ENCODE results near the gene TEX52.

TEX52 gene

DNA sequence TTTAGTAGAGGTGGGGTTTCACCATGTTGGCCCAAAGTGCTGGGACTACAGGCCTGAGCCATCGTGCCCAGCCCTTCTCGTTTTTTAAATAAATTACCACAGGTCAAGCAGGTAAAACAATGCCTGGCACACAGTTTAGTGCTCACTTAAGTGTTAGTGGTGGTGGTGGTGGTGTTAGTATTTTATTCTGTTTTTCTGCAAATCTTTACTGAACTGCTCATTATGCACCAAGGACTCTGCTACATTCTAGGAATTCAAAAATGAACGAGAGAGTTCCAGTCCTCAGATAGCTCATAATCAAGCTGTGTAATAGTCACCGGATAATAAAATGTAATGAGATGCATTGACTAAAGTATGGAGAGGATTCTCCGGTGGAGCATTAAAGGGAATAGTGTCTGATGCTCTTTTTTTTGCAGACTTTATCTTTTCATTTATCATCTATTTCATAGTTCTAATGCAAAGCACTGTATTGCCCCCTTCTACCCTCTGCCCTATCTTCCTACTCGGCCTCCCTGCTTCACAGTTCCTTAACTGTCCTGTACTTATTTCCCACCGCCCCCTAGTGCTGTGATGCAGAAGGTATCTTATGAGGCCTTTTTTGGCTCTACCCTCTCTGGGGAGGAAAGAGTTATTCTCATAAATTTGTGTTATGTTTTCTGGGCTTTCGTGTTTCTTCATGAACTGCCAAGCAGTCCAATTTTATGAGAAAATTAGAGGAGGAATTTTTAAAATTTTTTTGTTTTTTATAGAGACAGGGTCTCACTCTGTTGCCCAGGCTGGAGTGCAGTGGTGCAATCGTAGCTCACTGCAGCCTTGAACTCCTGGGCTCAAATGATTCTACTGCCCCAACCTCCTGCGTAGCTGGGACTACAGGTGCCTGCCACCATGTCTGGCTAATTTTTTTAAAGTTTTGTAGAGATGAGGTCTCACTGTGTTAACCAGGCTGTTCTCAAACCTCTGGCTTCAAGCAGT is 43.3 kb downstream of the TEX52 start:
- ATAC-seq (ENCODE audit: insufficient read depth, low read depth) (peak; percentile 63), DNase-seq (peak; percentile 73)
- Histone ChIP-seq H3K27ac (ENCODE audit: low read length) (peak overlapping the region; percentile 93), H3K36me3 (ENCODE audit: insufficient read depth, low read length) (peaks cover 21% of the 10 kb centered on the region), H3K4me1 (ENCODE audit: insufficient read depth, low read length) (peaks cover 22% of the 10 kb centered on the region), H3K9me3 (ENCODE audit: insufficient read depth, low read length, severe bottlenecking) (no peaks in the 10 kb centered on the region), H4K20me1 (ENCODE audit: insufficient read depth, low read length) (peaks cover 4% of the 10 kb centered on the region; the same call in 1 of the 2 replicates), H3K9ac (ENCODE audit: low read depth, low read length) (peak overlapping the region; percentile 70), H3K79me2 (ENCODE audit: insufficient read depth, low read length) (peaks cover 36% of the 10 kb centered on the region), H3K4me3 (ENCODE audit: low read depth in 1 of 2, low read length in 2 of 2) (peak overlapping the region; percentile 38 to 74), H2AFZ (ENCODE audit: low read depth, low read length) (peak overlapping the region; percentile 85), H3K4me2 (ENCODE audit: insufficient read depth, low read length) (peak overlapping the region; percentile 74), H3K27me3 (ENCODE audit: insufficient read depth, low read length, poor library complexity) (no peaks in the 10 kb centered on the region)
- TF ChIP-seq, protein P1, sequence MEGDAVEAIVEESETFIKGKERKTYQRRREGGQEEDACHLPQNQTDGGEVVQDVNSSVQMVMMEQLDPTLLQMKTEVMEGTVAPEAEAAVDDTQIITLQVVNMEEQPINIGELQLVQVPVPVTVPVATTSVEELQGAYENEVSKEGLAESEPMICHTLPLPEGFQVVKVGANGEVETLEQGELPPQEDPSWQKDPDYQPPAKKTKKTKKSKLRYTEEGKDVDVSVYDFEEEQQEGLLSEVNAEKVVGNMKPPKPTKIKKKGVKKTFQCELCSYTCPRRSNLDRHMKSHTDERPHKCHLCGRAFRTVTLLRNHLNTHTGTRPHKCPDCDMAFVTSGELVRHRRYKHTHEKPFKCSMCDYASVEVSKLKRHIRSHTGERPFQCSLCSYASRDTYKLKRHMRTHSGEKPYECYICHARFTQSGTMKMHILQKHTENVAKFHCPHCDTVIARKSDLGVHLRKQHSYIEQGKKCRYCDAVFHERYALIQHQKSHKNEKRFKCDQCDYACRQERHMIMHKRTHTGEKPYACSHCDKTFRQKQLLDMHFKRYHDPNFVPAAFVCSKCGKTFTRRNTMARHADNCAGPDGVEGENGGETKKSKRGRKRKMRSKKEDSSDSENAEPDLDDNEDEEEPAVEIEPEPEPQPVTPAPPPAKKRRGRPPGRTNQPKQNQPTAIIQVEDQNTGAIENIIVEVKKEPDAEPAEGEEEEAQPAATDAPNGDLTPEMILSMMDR (IDR thresholded peaks at IDR 0.05; ENCODE audit: borderline replicate concordance, extremely low read depth, low read length, poor library complexity, severe bottlenecking): peak; percentile 88
- no peak for TF ChIP-seq EZH2 (IDR thresholded peaks at IDR 0.05; ENCODE audit: borderline replicate concordance, low read depth, low read length, severe bottlenecking)

DNA sequence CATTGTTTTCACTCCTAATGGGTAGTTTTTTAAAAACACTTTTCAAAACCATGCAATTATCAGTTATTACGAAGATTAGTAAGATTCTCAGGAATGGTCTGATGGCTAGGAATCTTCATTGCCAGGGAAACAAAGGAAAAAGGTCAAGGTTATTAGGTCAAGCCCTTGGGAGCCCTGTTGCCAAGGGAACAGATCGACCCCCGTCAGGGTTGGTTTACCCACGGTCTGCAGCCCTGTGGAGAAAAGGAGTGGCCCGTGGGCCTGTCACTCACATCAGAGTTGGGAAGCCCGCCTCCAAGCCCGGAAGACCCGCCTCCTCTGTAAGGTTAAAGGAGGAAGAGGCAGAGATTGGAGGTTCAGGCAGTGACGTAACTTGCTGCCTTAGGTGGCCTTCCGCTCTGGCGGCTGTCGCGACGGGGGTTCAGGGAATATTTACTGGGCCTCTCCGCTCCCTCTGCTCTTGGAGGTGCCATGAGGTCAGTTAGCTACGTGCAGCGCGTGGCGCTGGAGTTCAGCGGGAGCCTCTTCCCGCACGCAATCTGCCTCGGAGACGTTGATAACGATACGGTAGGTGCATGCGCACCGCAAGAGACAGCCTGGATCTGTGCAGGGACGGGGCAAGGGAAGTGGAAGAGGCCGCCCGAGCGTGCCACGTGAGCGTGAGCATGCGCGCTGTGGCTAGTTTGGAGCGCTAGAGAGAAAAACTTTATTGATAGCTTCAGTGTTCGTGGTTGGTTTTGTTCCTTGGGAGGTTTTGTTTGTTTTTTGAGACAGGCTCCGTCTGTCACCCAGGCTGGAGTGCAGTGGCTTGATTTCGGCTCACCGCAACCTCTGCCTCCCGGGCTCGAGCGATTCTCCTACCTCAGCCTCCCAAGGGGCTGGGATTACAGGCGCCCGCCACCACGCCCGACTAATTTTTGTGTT is 44.3 kb downstream of the TEX52 start, which contains the start of gene ITFG2:
ITFG2 (plus strand) TSS at position 379 of the 924 bp plus-strand sequence; CDS start at position 472, 93 bp downstream.
- TF ChIP-seq EZH2 (IDR thresholded peaks at IDR 0.05; ENCODE audit: borderline replicate concordance, low read depth, low read length, severe bottlenecking): no peak
- TF ChIP-seq, protein P1 (IDR thresholded peaks at IDR 0.05; ENCODE audit: borderline replicate concordance, extremely low read depth, low read length, poor library complexity, severe bottlenecking): no peak
- Histone ChIP-seq H3K27ac (ENCODE audit: low read length) (peak within 1 kb of the TSS; percentile 93), H3K4me2 (ENCODE audit: insufficient read depth, low read length) (peak within 1 kb of the TSS; percentile 74), H3K36me3 (ENCODE audit: insufficient read depth, low read length) (peaks cover 12% of the 10 kb centered on the region), H3K27me3 (ENCODE audit: insufficient read depth, low read length, poor library complexity) (no peaks in the 10 kb centered on the region), H4K20me1 (ENCODE audit: insufficient read depth, low read length) (no peaks in the 10 kb centered on the region; the same call in 1 of the 2 replicates), H3K9ac (ENCODE audit: low read depth, low read length) (peak within 1 kb of the TSS; percentile 70), H3K4me3 (ENCODE audit: low read depth in 1 of 2, low read length in 2 of 2) (peak within 1 kb of the TSS; percentile 38 to 74), H3K4me1 (ENCODE audit: insufficient read depth, low read length) (peaks cover 22% of the 10 kb centered on the region), H3K9me3 (ENCODE audit: insufficient read depth, low read length, severe bottlenecking) (no peaks in the 10 kb centered on the region), H2AFZ (ENCODE audit: low read depth, low read length) (peak within 1 kb of the TSS; percentile 96), H3K79me2 (ENCODE audit: insufficient read depth, low read length) (peaks cover 36% of the 10 kb centered on the region)
- DNase-seq (peak; percentile 99), ATAC-seq (ENCODE audit: insufficient read depth, low read depth) (peak; percentile 94)

DNA sequence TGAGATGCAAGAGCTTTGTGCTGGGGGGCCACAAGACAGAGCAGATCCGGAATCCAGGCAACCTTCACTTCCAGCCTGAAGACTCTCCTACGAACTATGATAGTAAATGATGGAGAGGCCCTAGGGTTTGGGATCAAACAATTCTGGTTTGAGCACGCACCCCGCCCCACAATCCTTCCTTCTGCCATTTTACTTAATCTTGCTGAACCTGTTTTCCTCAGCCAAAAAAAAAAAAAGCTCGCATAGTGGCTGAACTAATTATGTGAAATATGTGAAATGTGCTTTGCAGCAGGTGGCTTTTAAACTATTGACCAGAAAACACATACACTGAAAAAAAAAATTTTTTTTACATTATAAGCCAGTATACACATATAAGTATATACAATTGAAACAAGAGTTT is 45.0 kb downstream of the TEX52 start:
- Histone ChIP-seq H3K4me1 (ENCODE audit: insufficient read depth, low read length) (peaks cover 22% of the 10 kb centered on the region), H3K9ac (ENCODE audit: low read depth, low read length) (peak overlapping the region; percentile 70), H3K27me3 (ENCODE audit: insufficient read depth, low read length, poor library complexity) (no peaks in the 10 kb centered on the region), H3K36me3 (ENCODE audit: insufficient read depth, low read length) (peaks cover 5% of the 10 kb centered on the region; the same call in 1 of the 2 replicates), H3K4me3 (ENCODE audit: low read depth in 1 of 2, low read length in 2 of 2) (peak overlapping the region; percentile 38 to 74; a peak in 3 of 4 replicates), H3K4me2 (ENCODE audit: insufficient read depth, low read length) (peak overlapping the region; percentile 74), H2AFZ (ENCODE audit: low read depth, low read length) (peak overlapping the region; percentile 96), H3K79me2 (ENCODE audit: insufficient read depth, low read length) (peaks cover 34% of the 10 kb centered on the region), H3K9me3 (ENCODE audit: insufficient read depth, low read length, severe bottlenecking) (no peaks in the 10 kb centered on the region), H3K27ac (ENCODE audit: low read length) (peak overlapping the region; percentile 84), H4K20me1 (ENCODE audit: insufficient read depth, low read length) (no peaks in the 10 kb centered on the region; the same call in 1 of the 2 replicates)
- no peak for TF ChIP-seq EZH2 (IDR thresholded peaks at IDR 0.05; ENCODE audit: borderline replicate concordance, low read depth, low read length, severe bottlenecking)
- TF ChIP-seq, protein P1 (IDR thresholded peaks at IDR 0.05; ENCODE audit: borderline replicate concordance, extremely low read depth, low read length, poor library complexity, severe bottlenecking): no peak
- ATAC-seq (ENCODE audit: insufficient read depth, low read depth) (no peak), DNase-seq (no peak)

Data from DND-41 (cell line).